ENCODE results near the gene KRT13. TPM values are rescaled to one million over a fixed set of nuclear protein-coding genes. Genes with fewer than 3 reads are reported as not detected.

The KRT13 gene
- total RNA-seq, 1 donor from 2014 or later = not detected

- DNase-seq (ENCODE audit: low spot score) (no peak), ATAC-seq (no peak)
These were observed 30.0 kb downstream of the KRT13 start for GRCh38 chr17:41475421-41475820.

GRCh38 chr17:41474863-41475262 is 30.5 kb downstream of the KRT13 start:
- no peak for ATAC-seq
- DNase-seq (ENCODE audit: low spot score) = no peak

GRCh38 chr17:41468346-41468745 is 37.1 kb downstream of the KRT13 start:
- DNase-seq (ENCODE audit: low spot score) (no peak), ATAC-seq (no peak)

- DNase-seq (ENCODE audit: low spot score) (no peak), ATAC-seq (no peak)
These were observed 37.9 kb downstream of the KRT13 start for GRCh38 chr17:41467561-41467960.

- DNase-seq (ENCODE audit: low spot score) (no peak), ATAC-seq (no peak)
These were observed 38.4 kb downstream of the KRT13 start, which contains the start of gene KRT32 for GRCh38 chr17:41466988-41467387. TSS of gene KRT32 (minus strand) at chr17:41467386. CDS start at chr17:41467325, 61 bp downstream.

GRCh38 chr17:41464682-41465081 is 40.7 kb downstream of the KRT13 start:
- ATAC-seq = no peak
- DNase-seq (ENCODE audit: low spot score) = no peak

- ATAC-seq (no peak), DNase-seq (ENCODE audit: low spot score) (no peak)
These were observed 41.2 kb downstream of the KRT13 start for GRCh38 chr17:41464173-41464572.

GRCh38 chr17:41463746-41464145 is 41.7 kb downstream of the KRT13 start:
- ATAC-seq = no peak
- DNase-seq (ENCODE audit: low spot score) = no peak

GRCh38 chr17:41462705-41463104 is 42.7 kb downstream of the KRT13 start:
- DNase-seq (ENCODE audit: low spot score) = no peak

GRCh38 chr17:41457676-41458075 is 47.7 kb downstream of the KRT13 start:
- DNase-seq (ENCODE audit: low spot score) (no peak), ATAC-seq (no peak)

More at GRCh38 chr17:41462705-41463104, 42.7 kb downstream of the KRT13 start:
- ATAC-seq = no peak

- no peak for DNase-seq (ENCODE audit: low spot score)
These were observed 49.2 kb downstream of the KRT13 start for GRCh38 chr17:41456204-41456603.

GRCh38 chr17:41455236-41455635 is 50.2 kb downstream of the KRT13 start:
- DNase-seq (ENCODE audit: low spot score) = no peak

More at GRCh38 chr17:41456204-41456603, 49.2 kb downstream of the KRT13 start:
- no peak for ATAC-seq

GRCh38 chr17:41453066-41453465 is 52.3 kb downstream of the KRT13 start:
- no peak for ATAC-seq

More at GRCh38 chr17:41455236-41455635, 50.2 kb downstream of the KRT13 start:
- no peak for ATAC-seq

GRCh38 chr17:41452281-41452680 is 53.1 kb downstream of the KRT13 start:
- no peak for ATAC-seq
- no peak for DNase-seq (ENCODE audit: low spot score)

More at GRCh38 chr17:41453066-41453465, 52.3 kb downstream of the KRT13 start:
- DNase-seq (ENCODE audit: low spot score) = no peak

GRCh38 chr17:41451154-41451728 is 54.2 kb downstream of the KRT13 start:
- no peak for ATAC-seq
- DNase-seq (ENCODE audit: low spot score) = no peak

Other genes with a start within 250 kb of the KRT13 start
- not detected for gene KRTAP9-6, start 240.2 kb downstream of the KRT13 start, total RNA-seq
- gene KRTAP9-7, start 229.9 kb downstream of the KRT13 start, total RNA-seq = not detected
- not detected for gene KRTAP29-1, start 202.8 kb downstream of the KRT13 start, total RNA-seq
- gene KRTAP16-1, start 196.3 kb downstream of the KRT13 start, total RNA-seq = not detected
- gene KRTAP17-1, start 189.9 kb downstream of the KRT13 start, total RNA-seq = not detected
- gene KRT33A, start 154.8 kb downstream of the KRT13 start, total RNA-seq = not detected
- not detected for gene KRT33B, start 135.8 kb downstream of the KRT13 start, total RNA-seq
- not detected for gene KRT34, start 123.3 kb downstream of the KRT13 start, total RNA-seq
- gene KRT31, start 108.0 kb downstream of the KRT13 start, total RNA-seq = not detected
- gene KRT37, start 81.0 kb downstream of the KRT13 start, total RNA-seq = not detected
- not detected for gene KRT38, start 64.6 kb downstream of the KRT13 start, total RNA-seq
- not detected for gene KRT32, start 38.2 kb downstream of the KRT13 start, total RNA-seq
- gene KRT35, start 24.5 kb downstream of the KRT13 start, total RNA-seq = not detected
- gene KRT36, start 15.7 kb downstream of the KRT13 start, total RNA-seq = not detected
- gene KRT15, start 13.3 kb upstream of the KRT13 start, total RNA-seq = 0.15 TPM
- gene KRT19, start 22.7 kb upstream of the KRT13 start, total RNA-seq = 5.7 TPM
- gene KRT9, start 66.4 kb upstream of the KRT13 start, total RNA-seq = not detected
- gene KRT14, start 81.3 kb upstream of the KRT13 start, total RNA-seq = not detected
- not detected for gene KRT16, start 107.2 kb upstream of the KRT13 start, total RNA-seq
- gene KRT17, start 119.0 kb upstream of the KRT13 start, total RNA-seq = not detected
- gene EIF1, start 183.3 kb upstream of the KRT13 start, total RNA-seq = 257 TPM
- not detected for gene GAST, start 206.7 kb upstream of the KRT13 start, total RNA-seq
- gene HAP1, start 229.0 kb upstream of the KRT13 start, total RNA-seq = not detected